Hematopoietic multipotent progenitor cell (in vitro differentiated cells): ENCODE results near the gene OR10C1. TPM values are rescaled to one million over a fixed set of nuclear protein-coding genes. Genes with fewer than 3 reads are reported as not detected.

ENCODE experiments used
- DNase-seq, 3 donors: peaks; one replicate each; pipeline ENCODE4 v3.0.0-alpha.2; 2011 to 2015; ENCODE audit warnings: low read depth in 2 of 3, low spot score in 2 of 3
- total RNA-seq: library from RNA; depleted of rRNA; stranded (reverse); fragments of >200 nt; gene quantifications from one replicate; pipeline ENCODE4 v1.2.3, GENCODE V29; 2012

OR10C1 gene
- total RNA-seq, 1 donor: under 0.01 TPM

DNA sequence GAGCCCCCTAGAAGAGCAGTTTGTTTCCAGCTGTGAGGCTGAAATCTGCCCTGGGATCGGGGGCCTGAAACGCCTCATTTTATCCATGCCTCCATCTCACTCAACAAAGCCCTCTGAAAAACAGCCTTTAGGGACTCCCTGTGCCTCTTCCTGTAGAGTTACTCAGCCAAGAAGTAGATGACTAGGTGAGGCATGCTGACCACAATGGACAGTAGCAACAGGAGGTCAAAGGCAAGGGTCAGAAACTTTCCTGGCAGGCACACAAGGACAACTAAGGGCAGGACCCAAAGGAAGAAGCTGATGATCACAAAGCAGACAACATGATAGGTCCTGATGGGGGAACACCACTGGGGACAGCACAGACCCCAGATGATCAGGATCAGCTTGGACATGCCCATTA is 35.9 kb downstream of the OR10C1 start:
- DNase-seq: no peak

DNA sequence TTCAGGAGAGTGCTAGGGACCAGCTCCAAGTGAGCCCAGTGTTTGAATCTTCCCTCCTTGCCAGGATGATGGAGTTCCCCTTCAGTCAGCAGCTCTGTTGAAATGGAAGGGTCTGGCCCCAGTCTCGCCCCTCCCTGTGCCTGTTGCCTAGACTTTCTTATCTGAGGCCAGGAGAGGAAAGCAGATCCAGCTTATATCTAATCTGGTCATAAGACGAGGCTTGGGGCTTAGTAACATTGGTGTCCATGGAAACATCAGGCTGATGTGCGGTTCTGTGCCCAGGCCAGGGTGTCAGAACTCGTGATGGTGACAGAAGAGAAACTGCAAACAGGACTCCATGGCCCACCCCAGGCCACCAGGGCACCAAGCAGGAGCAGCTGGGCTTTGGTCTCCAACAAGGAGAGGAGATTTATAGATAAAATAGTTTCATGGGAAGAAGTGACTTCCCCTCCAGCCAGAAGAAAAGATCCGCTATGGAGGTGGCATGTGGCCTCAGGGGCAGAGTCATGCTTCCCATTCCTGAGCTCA is 38.9 kb downstream of the OR10C1 start:
- DNase-seq: no peak

DNA sequence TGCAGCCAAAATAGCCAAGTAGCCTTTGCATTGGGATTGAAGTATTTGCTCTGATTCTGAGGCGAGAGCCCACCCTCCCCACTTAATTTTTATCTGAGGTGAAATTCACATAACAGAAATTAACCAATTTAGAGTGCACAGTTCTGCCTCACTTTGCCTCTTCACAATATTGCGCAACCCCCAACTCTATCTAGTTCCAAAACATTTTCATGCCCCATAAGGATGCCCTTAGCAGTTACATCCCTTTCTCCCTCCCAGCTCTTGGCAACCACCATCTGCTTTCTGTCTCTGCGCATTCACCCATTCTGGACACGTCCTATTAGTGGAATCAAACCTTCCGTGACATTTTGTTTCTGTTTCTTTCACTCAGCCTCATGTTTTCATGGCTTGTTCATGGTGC is 39.6 kb downstream of the OR10C1 start:
- DNase-seq: no peak

DNA sequence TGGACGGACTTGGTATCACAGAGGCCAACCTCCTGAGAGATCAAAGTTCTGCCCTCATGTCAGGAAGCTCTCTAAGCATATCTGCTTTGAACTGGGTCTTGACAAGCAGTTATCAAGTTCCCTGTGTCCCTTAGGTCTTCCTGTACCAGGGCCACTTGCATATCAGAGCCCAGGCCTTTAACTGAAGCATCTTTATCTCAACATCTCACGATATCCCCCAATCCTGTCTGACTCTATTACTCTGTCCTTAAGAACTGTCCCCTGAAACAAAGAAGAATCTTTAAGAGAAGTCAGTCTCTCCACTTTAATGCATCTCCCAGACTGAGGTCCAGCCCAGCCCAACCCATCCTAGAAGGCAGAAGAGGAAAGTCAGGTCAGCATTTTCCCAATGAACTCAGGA is 40.5 kb downstream of the OR10C1 start:
- no peak for DNase-seq

DNA sequence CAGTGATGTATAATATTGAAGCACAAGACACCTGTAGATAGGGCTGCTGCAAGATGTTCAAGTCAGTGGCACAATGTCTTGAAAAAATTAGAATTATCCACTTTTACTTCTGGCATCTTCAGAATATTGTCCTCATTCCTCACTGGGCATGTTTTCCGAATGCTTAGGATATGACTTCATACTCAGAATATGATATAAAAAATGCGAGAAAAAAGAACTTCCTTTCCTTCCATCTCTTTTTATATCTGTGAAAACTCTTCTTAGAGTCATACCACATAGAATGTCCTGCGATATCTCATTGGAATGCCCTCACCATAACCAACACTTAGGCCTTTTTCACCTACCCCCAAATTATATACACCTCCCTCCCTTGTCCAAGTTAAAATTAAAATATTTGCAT is 44.1 kb downstream of the OR10C1 start:
- DNase-seq: no peak

DNA sequence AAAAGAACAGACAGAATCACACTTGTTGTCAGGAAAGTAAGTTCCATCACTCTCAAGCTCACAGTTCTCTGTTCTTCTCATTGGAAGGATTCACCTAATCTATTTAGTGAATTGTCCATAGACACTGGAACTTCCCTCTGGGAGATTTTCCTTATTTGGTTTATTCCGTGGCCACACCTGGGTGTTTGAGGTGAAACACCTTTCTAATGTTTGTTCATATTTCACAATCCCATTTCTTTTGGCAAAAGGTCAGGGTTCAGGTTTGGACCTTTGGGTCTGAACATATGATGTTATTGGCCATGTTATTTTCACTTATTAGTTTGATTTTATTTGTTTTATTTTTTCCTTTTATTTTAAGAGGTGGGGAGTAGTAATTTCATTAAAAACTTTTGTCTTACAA is 44.6 kb downstream of the OR10C1 start:
- DNase-seq: no peak

DNA sequence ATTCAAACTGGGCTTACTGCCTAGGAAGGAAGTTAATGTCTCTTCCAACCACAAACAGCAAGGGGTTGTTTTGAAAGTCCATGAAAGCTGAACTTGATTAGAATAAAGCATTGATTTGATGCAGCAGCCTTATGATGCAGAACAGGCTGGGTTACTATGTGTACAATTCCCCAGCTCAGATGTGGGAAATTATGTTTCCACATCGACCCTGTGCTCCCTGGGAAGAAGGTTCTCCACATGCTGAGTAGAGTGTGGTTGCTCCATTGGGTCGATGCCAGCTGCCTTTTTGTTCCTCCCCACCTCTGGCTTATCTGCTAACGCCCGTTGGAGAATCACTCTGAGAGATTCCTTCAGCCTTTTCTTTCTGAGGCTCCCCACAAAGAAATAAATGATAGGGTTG is 47.5 kb downstream of the OR10C1 start:
- DNase-seq: no peak

DNA sequence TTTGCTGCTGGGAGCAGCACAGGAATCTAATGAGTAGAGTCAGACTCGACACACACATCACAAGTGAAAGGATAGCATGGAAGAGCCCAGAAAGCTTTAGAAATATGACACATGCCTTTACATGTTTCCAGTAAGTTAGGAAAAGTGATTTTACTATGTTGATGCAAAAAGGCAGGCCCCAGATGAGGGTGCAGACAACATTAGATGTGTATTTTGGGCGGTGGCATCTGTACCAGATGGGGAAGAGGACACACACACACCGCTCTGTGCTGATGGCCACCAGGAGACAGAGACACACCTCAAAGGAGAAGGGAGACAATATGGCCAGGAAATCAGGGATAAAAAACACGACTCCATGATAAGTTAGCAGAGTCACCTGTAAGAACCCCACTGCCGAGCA is 48.0 kb downstream of the OR10C1 start:
- DNase-seq: no peak

DNA sequence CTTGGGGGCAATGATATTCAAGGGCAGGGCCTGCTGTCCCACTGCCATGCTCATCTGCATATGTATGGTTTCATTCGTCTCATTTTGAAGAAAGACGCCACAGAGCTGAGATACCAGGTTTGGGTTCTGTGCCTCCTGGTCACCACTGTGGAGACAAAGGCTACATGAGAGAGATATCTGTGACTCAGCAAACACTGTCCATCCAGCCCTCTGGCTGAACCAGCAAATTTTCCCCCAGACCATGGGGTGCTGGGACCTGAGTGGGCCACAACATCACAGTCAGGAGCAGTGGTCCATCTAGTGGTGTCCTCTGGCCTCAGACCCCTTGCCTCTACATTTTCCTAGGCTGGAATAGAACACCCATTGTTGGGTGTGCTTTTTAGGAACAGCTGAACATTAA is 48.6 kb downstream of the OR10C1 start, which contains the start of gene MAS1L:
Gene MAS1L (minus strand): TSS at position 297 of the 400 bp plus-strand sequence. CDS start 54 bp downstream, at position 243.
- no peak for DNase-seq

DNA sequence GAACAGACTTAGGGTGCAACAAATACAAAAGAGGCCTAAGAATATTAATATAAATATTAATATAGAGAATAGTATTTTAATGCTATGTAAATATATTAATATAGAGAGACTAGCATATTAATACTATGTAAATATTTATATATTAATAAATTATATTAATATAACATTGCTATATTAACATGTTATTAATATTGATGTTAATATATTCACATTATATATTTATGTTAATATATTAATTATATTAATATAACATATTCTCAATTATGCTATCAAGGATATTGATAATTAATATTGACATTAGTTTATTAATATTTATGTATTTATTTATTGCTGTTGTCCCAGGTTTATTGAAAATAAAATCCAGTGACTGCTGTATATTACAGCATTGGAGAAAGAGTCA is 49.8 kb downstream of the OR10C1 start:
- DNase-seq: no peak

DNA sequence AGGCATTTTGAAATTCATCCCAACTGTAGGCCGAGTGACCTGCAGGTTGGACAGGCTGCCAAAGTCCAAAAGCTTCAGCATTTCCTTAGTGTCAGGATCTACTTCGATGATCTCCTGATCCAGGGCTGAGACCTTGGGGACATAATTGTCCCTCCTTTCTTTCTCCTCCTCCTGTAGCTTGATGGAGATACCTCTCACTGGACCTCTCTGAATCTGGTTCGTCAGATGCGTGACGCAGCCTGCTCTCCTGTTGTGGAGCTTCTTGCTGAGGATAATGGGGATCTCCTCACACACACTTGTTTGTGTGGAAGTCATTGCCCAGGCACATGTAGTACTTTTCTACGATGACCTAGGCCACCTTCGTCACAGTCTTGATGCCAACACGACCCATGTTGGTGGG is 50.2 kb downstream of the OR10C1 start:
- DNase-seq: no peak

DNA sequence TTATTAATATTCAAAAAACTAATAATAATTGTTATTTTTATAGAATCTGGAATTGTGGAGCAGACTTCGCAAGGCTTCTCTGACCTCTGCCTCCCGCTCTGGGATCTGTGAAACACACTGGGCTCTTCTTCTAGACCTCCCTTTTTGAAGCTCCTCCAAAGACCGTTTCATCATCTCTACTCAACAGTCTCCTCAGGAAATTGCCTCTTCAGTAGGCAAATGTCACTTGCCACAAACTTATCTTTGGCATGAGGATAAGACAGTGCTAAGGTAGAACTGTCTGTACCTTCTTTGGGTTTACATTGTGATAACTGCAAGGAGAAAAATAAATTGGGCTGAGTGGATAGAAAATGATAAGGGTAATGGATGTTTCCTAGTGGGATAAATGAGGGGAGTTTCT is 50.9 kb downstream of the OR10C1 start:
- no peak for DNase-seq

DNA sequence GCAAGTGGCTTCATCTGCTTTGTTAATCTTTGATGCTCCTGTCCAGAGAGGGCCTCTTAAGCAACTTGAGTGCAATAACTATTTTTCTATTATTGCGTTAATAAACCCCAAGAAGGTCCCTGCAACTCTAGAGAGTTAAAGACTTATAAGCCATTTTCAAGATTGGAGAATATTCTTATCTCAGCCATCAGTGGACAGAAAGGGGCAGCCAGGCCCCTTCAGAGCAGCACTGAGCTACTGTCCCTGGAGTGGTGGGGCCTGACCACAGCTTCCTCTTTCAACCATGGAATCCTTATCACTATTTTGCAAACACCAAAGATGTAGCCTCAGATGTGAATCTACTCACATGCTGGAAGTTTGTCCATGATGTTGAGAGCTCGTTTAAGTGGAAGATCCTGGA is 51.4 kb downstream of the OR10C1 start:
- DNase-seq: peak in 2 of 3 donors; percentile 77 to 90

Other genes with a start within 250 kb of the OR10C1 start
- not detected for gene OR14J1, start 137.6 kb upstream of the OR10C1 start, total RNA-seq
- gene OR5V1, start 70.4 kb upstream of the OR10C1 start, total RNA-seq: not detected
- gene OR12D3, start 64.0 kb upstream of the OR10C1 start, total RNA-seq: not detected
- gene OR12D2, start 43.7 kb upstream of the OR10C1 start, total RNA-seq: not detected
- not detected for gene OR12D1, start 24.4 kb upstream of the OR10C1 start, total RNA-seq
- gene OR11A1, start 17.8 kb downstream of the OR10C1 start, total RNA-seq: not detected
- gene OR2H1, start 17.8 kb downstream of the OR10C1 start, total RNA-seq: not detected
- not detected for gene MAS1L, start 48.6 kb downstream of the OR10C1 start, total RNA-seq
- not detected for gene UBD, start 120.4 kb downstream of the OR10C1 start, total RNA-seq
- under 0.01 TPM for gene OR2H2, start 145.8 kb downstream of the OR10C1 start, total RNA-seq
- 19.1 TPM for gene GABBR1, start 193.9 kb downstream of the OR10C1 start, total RNA-seq
- not detected for gene MOG, start 217.8 kb downstream of the OR10C1 start, total RNA-seq
- gene ZFP57, start 241.8 kb downstream of the OR10C1 start, total RNA-seq: 1.9 TPM